GM21515 (cell line): ENCODE results near the gene RXFP2.

Experiments
- ATAC-seq: cut with Tn5 transposase; IDR thresholded peaks from one replicate; pipeline ENCODE4 v1.9.1; 2021; ENCODE audit not compliant: unreplicated experiment

RXFP2 gene

DNA sequence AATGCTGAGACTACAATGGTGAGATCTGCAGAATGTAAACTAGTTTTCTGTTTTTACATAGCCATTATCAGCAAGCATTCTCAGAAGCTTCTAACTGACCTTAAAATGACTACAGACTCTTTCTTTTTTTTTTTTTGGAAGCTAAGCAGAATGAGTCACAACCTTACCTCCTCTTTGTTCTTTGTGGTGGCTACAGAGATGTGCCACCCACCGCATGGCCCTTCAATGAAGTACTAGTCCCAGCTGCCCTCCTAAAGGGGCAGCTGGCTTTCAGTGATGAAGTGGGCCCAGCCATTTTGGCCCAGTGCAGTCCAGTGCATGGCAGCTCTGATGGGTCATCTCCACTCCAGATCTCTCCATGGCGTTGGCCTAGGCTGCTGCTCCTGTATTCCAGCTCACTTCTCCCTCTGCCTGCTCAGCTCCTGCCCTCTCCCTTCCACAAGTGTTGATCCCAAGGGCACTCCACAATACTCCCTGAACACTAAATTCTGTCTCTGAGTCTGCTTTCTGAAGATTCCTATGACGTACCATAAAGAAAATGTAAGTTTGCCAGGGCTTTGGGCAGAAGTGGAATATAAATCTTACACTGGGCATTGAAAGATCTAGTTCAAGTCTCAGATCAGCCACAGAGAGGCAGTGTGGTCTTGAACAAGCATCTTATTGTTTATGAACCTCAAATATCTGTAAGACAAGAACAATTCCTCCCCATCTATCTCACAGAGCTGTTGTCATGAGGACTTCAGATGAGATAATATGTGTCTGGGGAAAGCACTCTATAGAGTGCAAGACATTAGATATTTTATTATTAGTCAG is 85.6 kb downstream of the RXFP2 start:
- no peak for ATAC-seq

DNA sequence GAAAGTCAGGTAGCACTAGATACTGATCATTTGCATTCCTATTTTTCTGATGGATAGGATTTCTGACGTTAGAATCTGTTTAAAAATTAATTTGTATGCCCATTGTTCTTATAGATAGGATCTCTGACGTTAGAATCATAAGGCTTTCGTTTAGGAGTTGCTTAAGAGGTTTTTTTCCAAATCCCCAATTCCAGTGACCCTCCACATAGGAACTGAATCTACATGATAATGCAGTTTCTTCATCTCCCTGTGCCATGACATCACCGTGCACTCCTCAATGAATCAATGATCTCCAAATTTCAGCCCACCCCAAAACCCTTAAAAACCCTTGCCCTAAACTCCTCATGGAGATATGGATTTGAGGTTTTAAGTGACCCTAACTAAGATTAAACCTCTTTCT is 87.2 kb downstream of the RXFP2 start:
- ATAC-seq = no peak

DNA sequence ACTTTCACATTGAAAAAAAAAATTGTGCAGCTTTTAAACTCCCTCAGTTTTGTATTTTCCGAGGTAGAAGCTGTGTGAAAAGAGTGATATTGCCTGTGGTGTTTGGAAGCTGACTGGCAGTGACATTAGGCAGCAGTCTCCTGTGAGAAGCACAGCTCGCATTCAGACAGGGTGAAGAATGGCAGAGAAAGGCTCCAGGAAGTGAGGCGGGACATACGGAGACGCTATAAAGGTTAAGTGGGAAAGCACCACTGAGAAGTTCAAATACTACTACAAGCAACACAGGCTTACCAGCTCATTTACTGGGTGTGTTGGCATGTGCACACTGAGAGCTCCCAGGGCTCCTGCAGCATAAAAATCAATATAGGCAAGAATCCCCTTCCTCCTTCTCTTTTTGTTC is 88.4 kb downstream of the RXFP2 start:
- no peak for ATAC-seq

DNA sequence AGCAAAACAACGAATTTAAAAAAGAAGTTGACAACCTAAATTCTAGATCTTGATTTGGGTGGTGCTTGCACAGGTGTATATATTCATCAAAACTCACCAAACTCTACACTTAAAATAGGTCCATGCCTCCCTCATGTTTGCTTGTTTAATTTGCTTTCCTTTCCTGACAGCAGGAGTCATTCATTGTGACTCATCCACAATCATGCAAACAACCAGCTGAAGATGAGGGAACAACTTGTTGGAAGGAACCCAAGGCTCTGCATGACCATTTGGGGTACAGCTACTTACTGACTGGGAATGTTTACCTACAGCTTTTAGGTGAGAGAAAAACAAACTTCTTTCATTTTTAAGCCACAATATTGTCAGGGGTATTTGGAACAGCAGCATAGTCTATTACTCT is 96.6 kb downstream of the RXFP2 start:
- ATAC-seq = no peak

DNA sequence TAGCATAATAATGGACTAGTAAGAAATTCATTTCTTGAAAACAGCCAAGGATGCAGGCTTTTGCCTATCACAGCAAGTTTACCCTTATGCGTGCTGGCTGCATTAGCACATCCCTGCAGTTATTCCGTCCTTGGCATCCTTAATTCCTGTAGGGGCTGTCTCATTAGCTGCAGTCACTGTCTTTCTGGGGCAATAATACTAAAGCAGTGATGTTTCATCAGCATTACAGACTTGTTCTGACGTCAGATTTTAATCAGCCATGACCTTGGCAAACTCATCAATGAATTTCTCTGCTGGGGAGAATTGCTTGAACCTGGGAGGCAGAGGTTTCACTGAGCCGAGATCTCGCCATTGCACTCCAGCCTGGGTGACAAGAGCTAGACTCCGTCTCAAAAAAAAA is 103.7 kb downstream of the RXFP2 start:
- ATAC-seq = no peak

DNA sequence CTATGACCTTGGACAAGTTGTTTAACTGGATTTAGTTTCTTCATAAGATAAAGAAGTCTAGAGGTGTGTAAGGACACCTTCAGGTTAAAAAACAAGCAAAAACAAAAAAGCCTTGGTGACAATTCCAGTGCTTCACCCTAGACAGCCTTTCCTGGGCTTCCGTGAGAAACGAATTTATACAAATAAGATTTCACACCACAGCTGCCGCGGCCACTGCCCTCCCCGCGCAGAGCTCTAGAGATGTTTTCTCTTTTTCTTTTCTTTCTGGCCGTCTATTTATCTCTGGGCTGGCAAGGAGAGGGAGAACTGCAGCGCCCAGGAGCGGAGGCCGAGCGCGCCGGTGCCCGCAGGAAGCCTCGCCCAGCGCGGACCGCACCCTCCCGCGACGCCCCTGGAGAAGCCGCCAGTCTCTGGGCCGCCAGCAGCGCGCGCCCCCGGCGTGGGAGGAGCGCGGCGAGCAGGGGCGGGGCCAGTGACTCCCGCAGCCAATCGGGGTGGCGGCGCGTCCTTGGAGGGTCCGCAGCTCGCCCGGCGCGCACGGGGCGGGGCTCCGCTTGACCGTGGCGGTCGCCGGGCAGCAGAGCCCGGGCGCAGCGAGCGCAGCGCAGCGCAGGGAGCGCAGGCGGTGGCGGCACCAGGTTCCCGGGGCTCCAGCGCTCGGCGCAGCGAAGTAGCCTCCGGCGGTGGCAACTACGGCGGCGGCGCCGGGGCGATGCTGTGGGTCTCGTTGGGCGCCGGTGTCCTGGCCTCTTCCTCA is 107.0 kb downstream of the RXFP2 start:
- peak; percentile 99 for ATAC-seq

DNA sequence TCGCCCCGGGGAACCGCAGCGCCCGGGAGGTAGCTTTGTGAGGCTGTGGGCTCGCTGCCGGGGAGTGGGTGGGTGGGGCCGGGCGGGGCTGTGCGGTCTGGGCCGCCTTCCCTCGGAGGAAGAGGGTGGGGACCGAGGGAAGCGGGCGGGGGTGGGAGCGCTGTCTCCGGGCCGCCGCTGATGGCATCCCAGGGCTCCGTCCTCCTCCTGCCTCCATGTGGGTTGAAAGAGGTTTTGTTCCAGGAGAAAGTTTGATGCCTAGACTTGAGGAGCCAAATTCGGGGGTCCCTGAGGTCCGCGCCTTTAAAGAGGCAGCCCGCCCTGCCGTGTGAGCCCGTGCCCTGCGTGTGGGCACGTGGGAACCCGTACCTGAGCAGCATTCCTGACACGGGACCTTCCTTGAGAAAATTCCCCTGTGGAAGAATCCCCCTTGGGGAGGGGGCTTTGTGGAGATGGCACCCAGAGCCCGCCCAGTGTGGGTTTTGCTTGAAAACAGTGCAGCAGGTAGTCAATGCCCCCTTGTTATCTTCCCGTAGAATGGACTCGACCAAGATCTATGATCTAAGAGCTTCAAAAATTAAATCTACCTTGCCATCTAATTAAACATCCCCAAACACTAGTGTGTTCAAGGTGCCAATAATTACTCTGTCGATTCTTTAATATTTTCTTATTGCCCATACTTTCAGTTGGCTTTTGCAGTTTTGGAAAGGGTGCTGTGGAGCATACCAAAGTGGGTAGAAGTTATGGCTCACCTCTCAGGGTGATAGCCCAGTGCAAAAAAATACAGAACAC is 107.8 kb downstream of the RXFP2 start:
- ATAC-seq = peak; percentile 11

DNA sequence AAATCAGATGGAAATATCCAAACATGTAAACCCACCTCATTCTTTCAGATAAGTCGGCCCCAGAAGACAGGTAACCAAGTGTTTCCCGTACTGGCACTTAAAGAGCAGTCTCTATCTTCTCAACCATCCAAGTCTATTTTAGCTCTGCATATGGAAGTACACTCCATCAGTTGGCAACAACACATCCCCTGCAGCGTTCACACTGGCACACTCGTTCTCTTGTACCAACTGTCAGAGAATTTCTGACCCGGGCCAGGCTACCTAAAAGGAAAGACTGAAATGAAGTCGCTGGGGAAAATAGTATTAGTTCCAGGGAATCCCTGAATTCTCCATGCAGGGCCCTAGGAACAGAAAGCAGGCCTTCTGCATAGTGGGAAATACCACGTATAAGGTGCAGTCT is 109.3 kb downstream of the RXFP2 start:
- ATAC-seq = no peak

DNA sequence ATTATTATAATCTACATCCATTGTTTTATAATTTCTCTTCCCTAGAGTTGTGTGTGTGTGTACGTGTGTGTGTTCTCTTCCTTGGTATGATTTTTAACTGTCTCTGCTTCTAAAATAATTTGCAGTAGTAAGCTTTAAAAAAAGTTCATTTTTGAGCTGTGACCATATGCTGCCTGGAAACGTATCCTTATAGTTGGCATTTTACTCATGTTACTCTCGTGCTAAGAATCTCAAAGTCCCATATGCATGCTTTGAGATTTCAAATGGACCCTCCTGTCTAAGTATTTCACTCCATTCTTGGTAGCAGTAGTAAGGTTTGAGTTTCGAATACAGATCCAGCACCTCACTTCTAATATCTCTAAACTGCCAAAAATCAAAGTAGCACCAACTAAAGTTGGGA is 109.9 kb downstream of the RXFP2 start:
- ATAC-seq = no peak

DNA sequence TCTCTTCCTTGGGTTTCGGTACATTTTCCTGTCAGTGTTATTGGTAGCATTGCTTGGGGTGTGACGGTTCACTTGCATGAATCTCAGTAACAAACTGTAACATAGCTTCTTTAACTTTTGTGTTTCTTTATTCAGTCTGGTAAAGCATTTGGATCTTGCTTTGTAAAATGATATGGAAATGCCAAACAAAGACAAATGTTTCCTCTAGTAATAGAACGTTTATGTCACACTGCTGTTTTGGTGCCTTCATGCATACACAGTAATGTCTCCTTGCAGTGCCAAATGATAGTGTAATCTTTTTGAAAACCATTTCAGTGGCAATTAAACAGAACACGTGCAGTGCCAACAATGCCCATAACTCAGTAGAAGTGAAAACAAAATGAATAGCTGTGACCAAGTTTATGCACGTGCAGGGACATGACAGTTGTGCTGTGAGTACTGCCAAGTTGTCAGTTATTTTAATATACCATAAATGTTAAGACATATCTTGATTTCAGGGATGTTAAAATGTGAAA is 110.8 kb downstream of the RXFP2 start:
- no peak for ATAC-seq

DNA sequence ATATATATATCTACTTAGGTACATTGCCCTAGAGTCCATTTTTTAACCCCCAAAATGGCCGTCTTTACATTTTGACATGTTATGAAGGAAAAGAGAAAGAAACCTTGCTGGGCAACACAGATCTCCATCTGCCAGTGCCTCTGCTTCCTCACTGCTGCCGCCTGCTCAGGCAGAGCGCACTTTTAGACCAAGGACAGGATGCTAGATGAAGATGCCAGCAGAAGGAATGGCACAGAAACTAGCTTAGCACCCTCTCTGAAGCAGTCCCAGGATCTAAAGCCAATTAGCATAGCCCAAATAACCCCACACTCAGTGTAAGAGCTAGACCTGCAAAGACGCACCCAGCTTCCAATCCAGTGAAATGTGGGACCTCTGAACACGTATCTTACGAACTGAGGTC is 111.9 kb downstream of the RXFP2 start:
- no peak for ATAC-seq
